Putamen (tissue), 1 donor: ENCODE measurements around the gene RPS16.
A peak's percentile ranks its signal among the peaks of the same experiment; 100 is the strongest.
"Not testable (repeated sequence)": the region's sequence is repeated elsewhere in the genome, so short reads cannot be mapped to it uniquely, and the experiment has no call there.

Experiments
- DNase-seq: peaks from one replicate; pipeline ENCODE4 v3.0.0-alpha.2; 2016; ENCODE audit warnings: low spot score

Gene RPS16

GRCh38 chr19:39435499-39436349 lies at the start of gene RPS16:
Gene RPS16 (minus strand): TSS chr19:39435949. CDS start chr19:39435895, 54 bp downstream.
- DNase-seq, result peak; percentile 99

GRCh38 chr19:39483141-39483540 lies 47.4 kb upstream of the RPS16 start:
- no peak for DNase-seq

GRCh38 chr19:39481676-39482075 lies 45.9 kb upstream of the RPS16 start:
- DNase-seq, result no peak

GRCh38 chr19:39481229-39481545 lies 45.4 kb upstream of the RPS16 start:
- no peak for DNase-seq

GRCh38 chr19:39480337-39481228 lies 44.8 kb upstream of the RPS16 start, which contains the start of gene TIMM50:
Gene TIMM50 (plus strand): TSS chr19:39480838. CDS start chr19:39480854, 16 bp downstream.
- peak; percentile 92 for DNase-seq

- DNase-seq, result no peak
These were observed 44.2 kb upstream of the RPS16 start for GRCh38 chr19:39479916-39480315.

DNA sequence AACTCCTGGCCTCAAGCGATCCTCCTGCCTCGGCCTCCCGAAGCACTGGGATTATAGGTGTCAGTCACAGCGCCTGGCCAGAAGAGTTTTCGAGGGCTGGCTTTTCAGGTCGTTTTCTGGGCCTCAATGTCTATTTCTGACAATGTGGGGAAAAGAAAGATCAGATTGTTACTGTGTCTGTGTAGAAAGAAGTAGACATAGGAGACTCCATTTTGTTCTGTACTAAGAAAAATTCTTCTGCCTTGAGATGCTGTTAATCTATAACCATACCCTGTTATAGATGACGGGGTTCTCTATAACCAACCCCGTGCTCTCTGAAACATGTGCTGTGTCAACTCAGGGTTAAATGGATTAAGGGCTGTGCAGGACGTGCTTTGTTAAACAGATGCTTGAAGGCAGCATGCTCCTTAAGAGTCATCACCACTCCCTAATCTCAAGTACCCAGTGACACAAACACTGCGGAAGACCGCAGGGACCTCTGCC lies 43.6 kb upstream of the RPS16 start:
- DNase-seq, result not testable (repeated sequence)

- DNase-seq, result no peak
These were observed 40.0 kb upstream of the RPS16 start for GRCh38 chr19:39475748-39476147.

- DNase-seq, result no peak
These were observed 38.4 kb upstream of the RPS16 start for GRCh38 chr19:39474139-39474620.

GRCh38 chr19:39473443-39473960 lies 37.8 kb upstream of the RPS16 start:
- no peak for DNase-seq

- DNase-seq, result no peak
These were observed 37.1 kb upstream of the RPS16 start for GRCh38 chr19:39472746-39473442.

GRCh38 chr19:39471756-39472536 lies 36.2 kb upstream of the RPS16 start:
- DNase-seq, result no peak

GRCh38 chr19:39470724-39471339 lies 35.1 kb upstream of the RPS16 start:
- DNase-seq, result no peak

DNA sequence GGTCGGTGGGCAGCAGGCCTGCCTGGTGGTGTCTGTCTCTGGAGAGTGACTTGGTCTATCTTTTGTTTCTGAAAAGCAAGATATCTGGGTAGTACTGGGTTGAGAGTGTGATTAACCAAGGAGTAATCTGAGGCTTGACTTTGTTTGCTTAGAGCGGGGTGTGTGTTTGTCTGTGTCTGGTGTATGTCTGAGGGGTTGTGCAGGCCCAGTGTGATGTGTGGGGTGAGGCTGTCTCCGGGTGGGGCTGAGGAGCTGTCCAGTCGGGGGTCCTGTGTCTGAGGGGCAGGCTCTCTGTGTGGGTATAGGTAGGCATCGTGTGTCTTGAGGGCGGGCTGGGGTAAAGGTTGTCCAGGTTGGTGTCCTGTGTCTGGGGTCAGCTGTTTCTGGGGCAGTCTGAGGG lies 33.8 kb upstream of the RPS16 start:
- no peak for DNase-seq

DNA sequence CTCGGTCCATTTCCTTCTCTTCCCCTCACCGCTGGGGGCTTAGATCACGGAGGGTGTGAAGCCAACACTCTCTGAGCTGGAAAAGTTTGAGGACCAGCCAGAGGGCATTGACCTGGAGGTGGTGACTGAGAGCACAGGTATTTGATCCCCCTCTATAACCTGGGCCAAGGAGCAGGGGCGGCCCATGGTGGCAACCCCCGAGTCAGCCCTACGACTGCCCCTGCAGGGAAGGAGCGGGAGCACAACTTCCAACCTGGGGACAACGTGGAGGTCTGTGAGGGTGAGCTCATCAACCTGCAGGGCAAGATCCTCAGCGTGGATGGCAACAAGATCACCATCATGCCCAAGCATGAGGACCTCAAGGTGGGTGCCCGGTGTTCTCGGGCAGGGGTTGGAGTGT lies 33.3 kb upstream of the RPS16 start:
- DNase-seq, result no peak

DNA sequence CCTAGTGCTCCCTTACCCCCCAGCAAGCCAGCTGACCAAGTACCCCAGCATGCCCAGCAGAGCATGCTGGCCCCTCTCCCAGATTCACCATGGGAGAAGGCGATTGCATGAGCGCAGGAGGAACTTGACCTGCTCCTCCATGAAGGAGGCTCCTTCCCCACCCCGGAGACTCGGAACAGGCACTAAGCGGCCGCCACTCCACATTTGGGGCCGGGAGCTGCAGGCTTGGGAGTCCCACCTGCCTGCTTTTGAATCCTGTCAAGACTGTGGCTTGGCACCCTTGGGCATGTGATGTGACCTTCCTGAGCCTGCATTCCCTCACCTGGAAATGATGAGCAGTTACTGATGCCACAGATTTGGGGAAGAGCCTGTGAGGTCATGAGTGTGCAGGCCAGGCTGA lies 32.2 kb upstream of the RPS16 start:
- no peak for DNase-seq

DNA sequence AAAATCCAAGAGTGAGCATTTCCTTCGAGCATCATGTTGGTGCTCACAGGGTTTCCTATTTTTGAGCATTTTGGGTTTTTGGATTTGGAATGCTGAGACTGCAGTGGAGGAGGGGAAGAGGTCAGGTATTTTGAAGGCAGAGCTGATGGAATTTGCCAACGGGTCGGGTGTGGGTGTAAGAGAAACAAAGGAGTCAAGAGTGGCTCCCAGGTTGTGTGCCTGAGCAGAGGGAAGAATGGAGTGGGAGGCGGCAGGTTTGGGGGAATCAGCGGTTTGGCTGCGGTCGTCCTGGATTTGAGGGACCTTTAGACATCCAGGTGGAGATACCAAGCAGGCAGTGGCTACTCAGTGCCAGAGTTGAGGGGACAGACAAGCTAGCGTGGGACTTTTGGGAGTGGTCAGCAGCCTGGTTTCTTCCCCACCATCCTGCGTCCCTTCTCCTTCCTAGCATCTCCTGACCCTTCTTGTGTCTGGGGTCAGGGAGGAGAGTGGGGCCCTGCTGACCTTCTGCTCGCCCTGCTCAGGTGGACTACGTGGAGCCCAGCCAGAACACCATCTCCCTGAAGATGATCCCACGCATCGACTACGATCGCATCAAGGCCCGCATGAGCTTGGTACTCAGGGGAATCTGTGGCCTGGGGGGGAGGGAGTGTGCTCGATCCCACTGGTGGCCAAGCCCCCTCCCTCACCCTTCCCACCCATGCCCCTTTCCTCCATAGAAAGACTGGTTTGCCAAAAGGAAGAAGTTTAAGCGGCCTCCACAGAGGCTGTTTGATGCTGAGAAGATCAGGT lies 30.4 kb upstream of the RPS16 start:
- DNase-seq, result peak; percentile 38

- no peak for DNase-seq
These were observed 27.7 kb upstream of the RPS16 start for GRCh38 chr19:39463403-39463802.

GRCh38 chr19:39451257-39451656 lies 15.5 kb upstream of the RPS16 start:
- DNase-seq, result not testable (repeated sequence)
